ENCODE data around the gene DLX1. TPM values are rescaled to one million over a fixed set of nuclear protein-coding genes. Genes with fewer than 3 reads are reported as not detected.

DLX1 gene
- total and polyA plus RNA-seq, 9 of the 15 experiments (the other 6 are each of a cell fraction or from before 2014, with no cell fraction given), result 1.9 to 26.2 (median 9.6) TPM

DNA sequence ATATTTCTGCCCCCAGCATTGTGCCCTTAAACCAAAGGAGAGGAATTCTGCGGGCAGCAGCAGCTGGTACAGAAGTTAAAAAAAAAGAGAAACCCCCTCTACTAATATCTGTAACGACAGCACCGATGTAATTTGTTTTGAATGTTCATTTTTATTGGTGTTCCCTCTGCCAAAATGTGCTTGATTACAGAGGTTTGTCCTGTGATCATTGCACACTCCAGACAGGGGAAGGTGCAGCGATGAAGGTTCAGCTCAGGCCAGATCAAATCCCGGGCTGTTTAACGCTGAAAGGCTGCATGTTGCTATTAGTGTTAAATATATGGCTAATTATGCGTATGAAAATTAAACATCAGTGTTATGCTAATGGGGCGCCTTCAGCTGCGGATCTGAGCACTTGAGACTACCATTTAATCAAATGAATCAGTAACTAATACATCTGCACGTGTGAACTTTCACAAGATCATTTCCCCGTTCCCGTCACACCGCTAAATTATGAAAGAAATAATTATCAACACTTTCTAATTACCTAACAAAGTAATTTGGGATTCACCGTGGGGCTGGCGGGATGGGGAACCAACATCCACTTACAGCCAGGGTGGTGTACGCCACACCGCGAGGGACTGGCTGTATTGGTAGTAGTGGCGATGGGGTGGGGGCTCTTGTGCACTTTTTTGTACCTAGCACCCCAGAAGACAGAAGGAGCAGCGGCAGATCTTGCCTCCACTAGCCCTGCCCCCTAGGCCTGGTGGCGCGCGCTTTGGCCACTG is 1.5 kb upstream of the DLX1 start:
- Histone ChIP-seq H3K27me3 (ENCODE audit: control insufficient read depth in 2 of 2, insufficient read depth in 2 of 2, low read length in 2 of 2) (no peaks in the 10 kb centered on the region), H3K4me3 (peak overlapping the region; percentile 65), H3K36me3 (ENCODE audit: control insufficient read depth, insufficient read depth, low read length) (peaks cover 20% of the 10 kb centered on the region; the same call in 1 of the 3 replicates), H2AFZ (ENCODE audit: low read depth, low read length) (peak overlapping the region; percentile 99), H3K9me1 (ENCODE audit: control insufficient read depth, insufficient read depth, low read length) (no peaks in the 10 kb centered on the region), H3K4me1 (replicated peaks in 1 of 2; ENCODE audit: control insufficient read depth in 2 of 2, insufficient read depth in 2 of 2, low read length in 2 of 2) (peaks cover 7 to 43% of the 10 kb centered on the region in 2 experiments; a peak in 4 of 5 replicates), H3K9ac (ENCODE audit: insufficient read depth in 1 of 2, low read depth in 2 of 2, low read length in 2 of 2) (peak overlapping the region; percentile 79 to 95), H4K20me1 (replicated peaks; ENCODE audit: control insufficient read depth, insufficient read depth, low read length) (no peaks in the 10 kb centered on the region), H3K9me3 (replicated peaks; ENCODE audit: control insufficient read depth, insufficient read depth, low read depth, low read length) (0 out of 2 replicates have a peak, but pooled peaks cover 3% of the 10 kb centered on the region), H3K79me2 (ENCODE audit: control insufficient read depth, insufficient read depth, low read length) (peaks cover 8% of the 10 kb centered on the region; the same call in 2 of the 3 replicates), H3K4me2 (ENCODE audit: insufficient read depth, low read length) (peak overlapping the region; percentile 94), H3K27ac (ENCODE audit: extremely low read depth, low read depth, low read length) (peak overlapping the region; percentile 81)
- no peak for ATAC-seq
- ChIA-PET CTCF (ENCODE audit: low intra/inter-chr PET ratio) (no interaction called here), POLR2A (interaction anchor here (0.5 to 1.7 kb wide), 6 partner anchors 9 to 143 kb away, joined by 3 to 7 read pairs (median 4); no protein-coding TSS in a partner anchor)
- no peak for FAIRE-seq
- WGBS (ENCODE audit: insufficient coverage, low coverage, missing lambda C conversion rate), result 78% methylated on average over 23 of the region's 23 CpGs
- BruUV-seq (replicated peaks), result no TSS peak
- DNase-seq (ENCODE audit: extremely low read depth in 1 of 4, low spot score in 3 of 4), result no peak
- intact Hi-C loops (cut with micrococcal nuclease) (loop anchor here (2.0 kb wide), 2 partner anchors 37 to 83 kb away; no protein-coding TSS in a partner anchor), in situ Hi-C loops (cut with MboI) (no loop called here)
- no peak for TF ChIP-seq PCBP1 (IDR thresholded peaks at IDR 0.05; ENCODE audit: low read depth, low read length, poor library complexity, severe bottlenecking)
- TF ChIP-seq SMC3 (conservative IDR thresholded peaks at IDR 0.05; ENCODE audit: insufficient read depth, low read depth, low read length), result 0 out of 2 replicates have a peak, but pooled peaks have one; percentile 17
- peak; percentile 11 for TF ChIP-seq CHD4 (IDR thresholded peaks at IDR 0.05; ENCODE audit: insufficient read depth, insufficient replicate concordance, low read depth, low read length, poor library complexity, severe bottlenecking)
- TF ChIP-seq, protein P1, sequence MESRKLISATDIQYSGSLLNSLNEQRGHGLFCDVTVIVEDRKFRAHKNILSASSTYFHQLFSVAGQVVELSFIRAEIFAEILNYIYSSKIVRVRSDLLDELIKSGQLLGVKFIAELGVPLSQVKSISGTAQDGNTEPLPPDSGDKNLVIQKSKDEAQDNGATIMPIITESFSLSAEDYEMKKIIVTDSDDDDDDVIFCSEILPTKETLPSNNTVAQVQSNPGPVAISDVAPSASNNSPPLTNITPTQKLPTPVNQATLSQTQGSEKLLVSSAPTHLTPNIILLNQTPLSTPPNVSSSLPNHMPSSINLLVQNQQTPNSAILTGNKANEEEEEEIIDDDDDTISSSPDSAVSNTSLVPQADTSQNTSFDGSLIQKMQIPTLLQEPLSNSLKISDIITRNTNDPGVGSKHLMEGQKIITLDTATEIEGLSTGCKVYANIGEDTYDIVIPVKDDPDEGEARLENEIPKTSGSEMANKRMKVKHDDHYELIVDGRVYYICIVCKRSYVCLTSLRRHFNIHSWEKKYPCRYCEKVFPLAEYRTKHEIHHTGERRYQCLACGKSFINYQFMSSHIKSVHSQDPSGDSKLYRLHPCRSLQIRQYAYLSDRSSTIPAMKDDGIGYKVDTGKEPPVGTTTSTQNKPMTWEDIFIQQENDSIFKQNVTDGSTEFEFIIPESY (CRISPR knock-in tag; IDR thresholded peaks at IDR 0.05), result peak; percentile 99
- TF ChIP-seq, protein P2, sequence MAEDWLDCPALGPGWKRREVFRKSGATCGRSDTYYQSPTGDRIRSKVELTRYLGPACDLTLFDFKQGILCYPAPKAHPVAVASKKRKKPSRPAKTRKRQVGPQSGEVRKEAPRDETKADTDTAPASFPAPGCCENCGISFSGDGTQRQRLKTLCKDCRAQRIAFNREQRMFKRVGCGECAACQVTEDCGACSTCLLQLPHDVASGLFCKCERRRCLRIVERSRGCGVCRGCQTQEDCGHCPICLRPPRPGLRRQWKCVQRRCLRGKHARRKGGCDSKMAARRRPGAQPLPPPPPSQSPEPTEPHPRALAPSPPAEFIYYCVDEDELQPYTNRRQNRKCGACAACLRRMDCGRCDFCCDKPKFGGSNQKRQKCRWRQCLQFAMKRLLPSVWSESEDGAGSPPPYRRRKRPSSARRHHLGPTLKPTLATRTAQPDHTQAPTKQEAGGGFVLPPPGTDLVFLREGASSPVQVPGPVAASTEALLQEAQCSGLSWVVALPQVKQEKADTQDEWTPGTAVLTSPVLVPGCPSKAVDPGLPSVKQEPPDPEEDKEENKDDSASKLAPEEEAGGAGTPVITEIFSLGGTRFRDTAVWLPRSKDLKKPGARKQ (CRISPR knock-in tag; IDR thresholded peaks at IDR 0.05), result peak; percentile 80; the same call in 1 of the 2 replicates
- no peak for TF ChIP-seq MAFF (IDR thresholded peaks at IDR 0.05; ENCODE audit: low read length)
- TF ChIP-seq RCOR1 (IDR thresholded peaks at IDR 0.05; ENCODE audit: borderline replicate concordance in 1 of 2, low read depth in 2 of 2, low read length in 2 of 2), result 0 out of 4 replicates have a peak, but pooled peaks of 1 of the 2 experiments have one; percentile 33
- 0 out of 2 replicates have a peak, but pooled peaks have one; percentile 15 for TF ChIP-seq ZC3H4 (CRISPR knock-in tag; IDR thresholded peaks at IDR 0.05; ENCODE audit: borderline replicate concordance)
- no peak for TF ChIP-seq ID3 (CRISPR knock-in tag; IDR thresholded peaks at IDR 0.05)
- TF ChIP-seq ID3 (tag; IDR thresholded peaks at IDR 0.05), result peak; percentile 41; the same call in 1 of the 2 replicates
- 0 out of 2 replicates have a peak, but pooled peaks have one; percentile 14 for TF ChIP-seq CBX5 (IDR thresholded peaks at IDR 0.05; ENCODE audit: borderline replicate concordance, low read depth)
- peak; percentile 48 for TF ChIP-seq ZFP36 (IDR thresholded peaks at IDR 0.05; ENCODE audit: low read depth, low read length, partially characterized antibody)
- peak; percentile 37; the same call in 1 of the 2 replicates for TF ChIP-seq RB1 (IDR thresholded peaks at IDR 0.05; ENCODE audit: low read depth)
- no peak for TF ChIP-seq PYGO2 (tag; IDR thresholded peaks at IDR 0.05)
- no peak for TF ChIP-seq MAZ (CRISPR knock-in tag; conservative IDR thresholded peaks at IDR 0.05 in 1 of 2, IDR thresholded peaks at IDR 0.05 in 1 of 2)
- TF ChIP-seq CXXC5 (CRISPR knock-in tag; IDR thresholded peaks at IDR 0.05), result no peak

Data from K562 (cell line).